Large intestine (tissue), 3 donors: Measurements from ENCODE around the gene CHST10. TPM values are rescaled to one million over a fixed set of nuclear protein-coding genes. Genes with fewer than 3 reads are reported as not detected.

ENCODE experiments used
- DNase-seq, 2 donors: peaks; one replicate each; pipeline versions ENCODE4 v3.0.0 to v3.0.0-alpha.2; 2013
- H3K27ac ChIP-seq: one replicate; pipeline ENCODE4 v1.5.1; 2013; ENCODE audit warnings: low read length
- H3K27me3 ChIP-seq: 2 replicates; pipeline ENCODE4 v1.6.1; 2013; ENCODE audit warnings: low read length; ENCODE audit not compliant: control insufficient read depth, insufficient read depth
- H3K36me3 ChIP-seq: 2 replicates; pipeline ENCODE4 v1.6.1; 2013; ENCODE audit warnings: low read length; ENCODE audit not compliant: control insufficient read depth, insufficient read depth
- H3K4me1 ChIP-seq: one replicate; pipeline ENCODE4 v1.6.1; 2013; ENCODE audit warnings: low read length; ENCODE audit not compliant: control insufficient read depth, insufficient read depth
- H3K4me3 ChIP-seq: one replicate; pipeline ENCODE4 v1.5.1; 2013; ENCODE audit warnings: low read length
- H3K9me3 ChIP-seq: one replicate; pipeline ENCODE4 v1.6.1; 2013; ENCODE audit warnings: mild to moderate bottlenecking, low read depth, low read length, moderate library complexity; ENCODE audit not compliant: control insufficient read depth
- WGBS: methylation state at CpG from one replicate; pipeline ENCODE4 v1.1.5; 2013; ENCODE audit warnings: low lambda C conversion rate; ENCODE audit not compliant: insufficient coverage; 5-methylcytosine and 5-hydroxymethylcytosine counted together
- polyA plus RNA-seq: library from polyadenylated mRNA; unstranded; fragments of 120-200 nt; gene quantifications from one replicate; pipeline ENCODE4 v1.2.1, GENCODE V29; 2013

Gene CHST10
- polyA plus RNA-seq, 1 donor: 6.4 TPM

DNA sequence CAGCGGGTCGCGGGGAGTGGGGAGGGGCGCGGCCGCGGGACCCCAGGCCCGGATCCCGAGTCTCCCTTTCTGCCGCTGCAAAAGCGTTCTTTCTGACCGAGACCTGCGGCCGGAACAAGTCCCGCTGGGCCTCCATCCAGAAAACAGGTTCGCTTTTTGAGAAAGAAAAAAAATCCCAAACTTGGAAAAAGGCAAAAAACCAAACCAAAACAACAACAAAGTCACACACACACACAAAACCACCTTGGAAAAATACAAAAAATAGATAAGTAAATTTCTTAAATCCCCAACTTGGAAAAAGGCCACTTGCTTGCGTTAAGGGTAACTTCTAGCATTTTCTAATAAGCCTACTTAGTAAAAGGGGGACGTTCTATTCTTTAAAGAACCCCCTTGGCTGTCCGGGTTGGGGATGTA is 250 bp upstream of the CHST10 start:
- Histone ChIP-seq H3K36me3 (peaks cover 3% of the 10 kb centered on the region), H3K27ac (no peak overlapping the region), H3K27me3 (peaks cover 6% of the 10 kb centered on the region), H3K4me1 (no peaks in the 10 kb centered on the region), H3K9me3 (no peaks in the 10 kb centered on the region), H3K4me3 (peak overlapping the region; percentile 47)
- no CpG with 5 or more reads among the region's 19 CpGs for WGBS
- no peak for DNase-seq

DNA sequence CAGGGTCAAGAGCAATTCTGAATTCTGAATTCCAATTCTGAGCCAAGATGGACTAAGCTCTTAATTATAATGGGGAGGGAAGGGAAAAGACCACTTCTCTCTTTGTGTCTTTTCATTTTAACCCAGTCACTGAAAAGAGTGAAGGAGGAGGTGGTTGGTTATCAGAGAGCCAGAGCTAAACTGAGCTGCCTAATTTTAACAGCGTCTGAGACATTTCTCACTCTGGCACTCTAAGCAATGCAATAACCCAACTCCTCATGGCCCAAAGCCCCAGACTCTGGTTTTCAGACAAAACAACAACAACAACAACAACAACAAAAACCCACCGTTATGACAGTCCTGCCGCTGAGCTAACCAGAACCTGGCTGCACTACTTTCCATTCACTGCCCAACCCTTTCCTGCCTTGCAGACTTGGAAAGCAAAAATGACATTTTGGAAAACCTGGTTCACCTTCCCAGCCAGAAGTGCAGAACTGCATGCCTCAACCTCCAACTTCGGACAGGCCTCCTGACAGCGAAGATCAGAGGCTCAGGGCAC is 1.0 kb downstream of the CHST10 start:
- Histone ChIP-seq H3K9me3 (no peaks in the 10 kb centered on the region), H3K27me3 (peaks cover 6% of the 10 kb centered on the region), H3K4me1 (no peaks in the 10 kb centered on the region), H3K4me3 (peak overlapping the region; percentile 50), H3K36me3 (peaks cover 3% of the 10 kb centered on the region), H3K27ac (no peak overlapping the region)
- DNase-seq: no peak
- no CpG with 5 or more reads among the region's 5 CpGs for WGBS

GRCh38 chr2:100413571-100413970 is 3.9 kb downstream of the CHST10 start:
- H3K4me3 ChIP-seq: no peak overlapping the region
- WGBS: 83% methylated on average over 1 of the region's 4 CpGs
- DNase-seq: no peak
- H3K36me3 ChIP-seq: peaks cover 3% of the 10 kb centered on the region
- H3K27ac ChIP-seq: no peak overlapping the region
- H3K4me1 ChIP-seq: no peaks in the 10 kb centered on the region
- H3K27me3 ChIP-seq: peaks cover 6% of the 10 kb centered on the region
- H3K9me3 ChIP-seq: no peaks in the 10 kb centered on the region

GRCh38 chr2:100412881-100413321 is 4.6 kb downstream of the CHST10 start:
- no peaks in the 10 kb centered on the region for H3K9me3 ChIP-seq
- no peak for DNase-seq
- peaks cover 3% of the 10 kb centered on the region for H3K36me3 ChIP-seq
- H3K4me1 ChIP-seq: no peaks in the 10 kb centered on the region
- H3K4me3 ChIP-seq: no peak overlapping the region
- H3K27me3 ChIP-seq: peaks cover 6% of the 10 kb centered on the region
- no peak overlapping the region for H3K27ac ChIP-seq
- WGBS: no CpG with 5 or more reads among the region's 5 CpGs

DNA sequence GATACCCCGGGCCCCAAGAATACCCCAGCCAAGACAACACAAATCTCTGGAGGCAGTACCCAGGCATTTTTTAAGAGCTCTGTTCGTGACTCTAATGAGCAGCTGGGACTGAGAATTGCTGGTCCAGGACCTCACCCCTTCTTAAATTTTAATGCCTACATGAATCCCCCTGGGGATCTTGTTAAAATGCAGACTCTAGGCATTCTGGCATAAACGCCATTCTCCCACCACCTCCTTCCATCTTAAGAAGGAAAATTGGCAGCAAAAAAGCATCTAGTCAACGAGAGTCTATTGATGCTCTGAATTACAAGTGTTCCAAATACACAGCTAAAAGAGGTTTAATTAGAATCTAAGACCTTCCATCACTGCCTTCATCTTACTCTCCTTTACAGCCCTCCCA is 5.0 kb downstream of the CHST10 start:
- Histone ChIP-seq H3K27ac (no peak overlapping the region), H3K4me3 (no peak overlapping the region), H3K9me3 (no peaks in the 10 kb centered on the region), H3K36me3 (peaks cover 3% of the 10 kb centered on the region), H3K4me1 (no peaks in the 10 kb centered on the region), H3K27me3 (peaks cover 6% of the 10 kb centered on the region)
- DNase-seq: no peak
- no CpG with 5 or more reads among the region's 4 CpGs for WGBS

- H3K4me1 ChIP-seq: no peaks in the 10 kb centered on the region
- H3K36me3 ChIP-seq: peaks cover 3% of the 10 kb centered on the region
- H3K9me3 ChIP-seq: no peaks in the 10 kb centered on the region
- no peak overlapping the region for H3K4me3 ChIP-seq
- DNase-seq: no peak
- no peak overlapping the region for H3K27ac ChIP-seq
- peaks cover 6% of the 10 kb centered on the region for H3K27me3 ChIP-seq
- no CpG with 5 or more reads among the region's 5 CpGs for WGBS
Observed at GRCh38 chr2:100411841-100412292, 5.6 kb downstream of the CHST10 start.

DNA sequence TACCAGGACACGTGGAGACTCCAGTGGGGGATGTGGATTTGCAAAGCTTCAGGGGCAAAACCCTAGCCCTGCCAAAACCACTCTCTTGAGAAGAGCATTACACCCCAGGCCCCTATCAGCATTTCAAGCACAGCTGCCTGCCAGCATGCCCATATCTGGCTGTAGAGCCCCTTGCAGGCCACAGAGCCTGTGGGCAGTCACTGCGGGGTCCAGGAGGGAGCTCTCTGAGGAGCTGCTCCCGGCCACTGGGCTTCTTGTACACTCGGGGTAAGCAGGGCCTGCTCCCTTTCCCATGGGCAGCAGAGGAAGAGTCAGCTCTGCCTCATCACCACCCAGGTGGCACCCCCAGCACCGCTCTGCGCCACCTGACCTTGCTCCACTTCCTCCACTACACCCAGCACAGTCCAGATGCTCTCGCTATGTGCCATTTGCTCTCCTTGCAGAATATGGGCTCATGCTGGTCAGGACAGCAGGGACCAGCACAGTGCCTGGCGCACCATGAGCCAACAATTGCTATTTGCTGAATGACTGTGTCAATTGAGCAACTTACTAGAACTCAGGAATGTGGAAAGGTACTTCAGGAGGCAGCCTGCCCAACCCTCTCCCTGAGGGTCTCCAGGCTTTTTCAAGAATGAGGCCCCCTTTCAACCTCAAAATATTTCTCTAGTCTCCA is 7.4 kb downstream of the CHST10 start:
- H3K9me3 ChIP-seq: no peaks in the 10 kb centered on the region
- no peak overlapping the region for H3K27ac ChIP-seq
- H3K4me1 ChIP-seq: no peaks in the 10 kb centered on the region
- no peak overlapping the region for H3K4me3 ChIP-seq
- DNase-seq: no peak
- no CpG with 5 or more reads among the region's 8 CpGs for WGBS
- no peaks in the 10 kb centered on the region for H3K27me3 ChIP-seq
- peaks cover 12% of the 10 kb centered on the region for H3K36me3 ChIP-seq

DNA sequence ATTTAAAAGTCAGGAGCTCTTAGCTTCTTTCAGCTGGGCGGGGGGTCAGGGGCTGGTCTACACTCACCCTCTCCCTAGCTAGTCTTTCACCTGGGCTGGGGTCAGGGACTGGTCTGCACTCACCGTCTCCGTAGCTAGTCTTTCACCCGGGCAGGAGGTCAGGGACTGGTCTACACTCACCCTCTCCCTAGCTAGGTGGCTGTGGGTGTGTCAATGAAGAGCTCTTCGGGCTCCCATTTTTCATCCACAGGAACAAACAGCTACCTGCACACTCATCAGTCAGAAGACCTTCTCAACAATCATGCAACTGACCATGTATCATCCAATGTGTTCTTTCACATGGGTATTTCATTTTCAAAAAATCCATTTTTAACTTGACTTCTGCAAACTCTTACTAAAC is 8.0 kb downstream of the CHST10 start:
- no peak overlapping the region for H3K4me3 ChIP-seq
- no peaks in the 10 kb centered on the region for H3K4me1 ChIP-seq
- peaks cover 13% of the 10 kb centered on the region for H3K36me3 ChIP-seq
- H3K27ac ChIP-seq: no peak overlapping the region
- no CpG with 5 or more reads among the region's 5 CpGs for WGBS
- no peaks in the 10 kb centered on the region for H3K9me3 ChIP-seq
- no peak for DNase-seq
- H3K27me3 ChIP-seq: no peaks in the 10 kb centered on the region

DNA sequence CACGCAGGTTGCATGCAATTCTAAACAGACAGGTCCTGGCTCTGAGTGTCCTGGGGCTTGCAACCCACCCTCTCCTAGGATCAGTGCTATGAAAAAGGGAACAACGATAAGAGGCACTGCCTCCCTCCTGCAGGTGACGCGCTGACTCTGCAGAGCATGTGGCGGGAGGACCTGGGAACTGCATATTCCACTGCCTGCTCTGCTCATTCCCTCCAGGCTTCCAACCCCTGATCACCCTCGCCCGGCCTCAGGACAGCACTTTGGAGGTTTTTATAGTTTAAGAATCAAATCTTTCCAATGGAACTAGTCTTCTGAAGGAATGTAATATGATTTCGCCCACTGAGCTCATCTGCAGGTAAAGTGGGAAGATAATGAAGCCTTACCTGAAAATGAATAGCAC is 8.5 kb downstream of the CHST10 start:
- no peak for DNase-seq
- no peak overlapping the region for H3K4me3 ChIP-seq
- peaks cover 12% of the 10 kb centered on the region for H3K36me3 ChIP-seq
- H3K27ac ChIP-seq: no peak overlapping the region
- no CpG with 5 or more reads among the region's 8 CpGs for WGBS
- no peaks in the 10 kb centered on the region for H3K9me3 ChIP-seq
- no peaks in the 10 kb centered on the region for H3K4me1 ChIP-seq
- H3K27me3 ChIP-seq: no peaks in the 10 kb centered on the region

- no peak overlapping the region for H3K27ac ChIP-seq
- DNase-seq: no peak
- no peak overlapping the region for H3K4me3 ChIP-seq
- no peaks in the 10 kb centered on the region for H3K4me1 ChIP-seq
- H3K27me3 ChIP-seq: no peaks in the 10 kb centered on the region
- H3K36me3 ChIP-seq: peaks cover 14% of the 10 kb centered on the region
- no peaks in the 10 kb centered on the region for H3K9me3 ChIP-seq
- WGBS: no CpG with 5 or more reads among the region's 2 CpGs
Observed at GRCh38 chr2:100408104-100408503, 9.4 kb downstream of the CHST10 start.

GRCh38 chr2:100407563-100407962 is 9.9 kb downstream of the CHST10 start:
- no peak overlapping the region for H3K4me3 ChIP-seq
- DNase-seq: no peak
- H3K36me3 ChIP-seq: peaks cover 14% of the 10 kb centered on the region
- no peaks in the 10 kb centered on the region for H3K4me1 ChIP-seq
- H3K27ac ChIP-seq: no peak overlapping the region
- WGBS: no CpG with 5 or more reads among the region's 6 CpGs
- no peaks in the 10 kb centered on the region for H3K9me3 ChIP-seq
- H3K27me3 ChIP-seq: no peaks in the 10 kb centered on the region
